ENCODE measurements around the gene SPRN.

Gene SPRN

DNA sequence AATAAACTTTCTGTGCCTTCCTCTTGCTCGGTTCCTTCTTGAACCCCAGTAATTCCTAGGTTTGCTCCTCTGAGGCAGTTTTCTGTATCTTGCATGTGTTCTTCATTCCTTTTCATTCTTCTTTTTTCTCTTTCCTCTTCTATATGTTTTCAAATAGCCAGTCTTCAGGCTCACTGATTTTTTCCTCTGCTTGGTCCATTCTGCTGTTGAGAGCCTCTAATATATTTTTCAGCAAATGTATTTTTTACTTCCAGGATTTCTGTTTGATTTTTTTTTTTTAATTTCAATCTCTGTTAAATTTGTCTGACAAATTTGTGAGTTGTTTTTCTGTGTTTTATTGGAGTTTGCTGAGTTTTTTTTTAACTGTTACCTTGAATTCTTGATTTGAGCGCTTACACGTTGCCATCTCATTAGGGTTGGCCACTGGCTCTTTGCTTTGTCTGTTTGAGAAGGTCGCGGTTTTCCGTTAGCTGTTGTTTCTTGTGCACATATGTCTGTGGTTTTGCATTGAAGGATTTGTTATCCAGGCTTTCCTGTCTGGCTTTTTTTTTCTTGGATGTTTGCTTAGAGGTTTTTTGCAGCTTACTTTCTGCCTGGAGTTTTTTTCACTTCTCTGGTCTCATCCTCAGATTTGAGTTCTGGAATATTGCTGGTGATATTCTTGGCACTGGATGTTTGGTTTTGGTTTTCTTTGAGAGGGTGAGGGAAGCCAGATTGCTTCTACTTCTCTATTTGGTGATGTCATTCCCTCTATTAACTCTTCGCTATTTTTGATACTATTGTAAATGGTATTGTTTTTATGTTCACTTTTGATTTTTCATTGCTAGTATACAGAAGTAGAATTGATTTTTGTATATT, 12.7 kb downstream of the SPRN start:
- DNase-seq (ENCODE audit: extremely low read depth in 1 of 2, low read depth in 1 of 2) = no peak

DNA sequence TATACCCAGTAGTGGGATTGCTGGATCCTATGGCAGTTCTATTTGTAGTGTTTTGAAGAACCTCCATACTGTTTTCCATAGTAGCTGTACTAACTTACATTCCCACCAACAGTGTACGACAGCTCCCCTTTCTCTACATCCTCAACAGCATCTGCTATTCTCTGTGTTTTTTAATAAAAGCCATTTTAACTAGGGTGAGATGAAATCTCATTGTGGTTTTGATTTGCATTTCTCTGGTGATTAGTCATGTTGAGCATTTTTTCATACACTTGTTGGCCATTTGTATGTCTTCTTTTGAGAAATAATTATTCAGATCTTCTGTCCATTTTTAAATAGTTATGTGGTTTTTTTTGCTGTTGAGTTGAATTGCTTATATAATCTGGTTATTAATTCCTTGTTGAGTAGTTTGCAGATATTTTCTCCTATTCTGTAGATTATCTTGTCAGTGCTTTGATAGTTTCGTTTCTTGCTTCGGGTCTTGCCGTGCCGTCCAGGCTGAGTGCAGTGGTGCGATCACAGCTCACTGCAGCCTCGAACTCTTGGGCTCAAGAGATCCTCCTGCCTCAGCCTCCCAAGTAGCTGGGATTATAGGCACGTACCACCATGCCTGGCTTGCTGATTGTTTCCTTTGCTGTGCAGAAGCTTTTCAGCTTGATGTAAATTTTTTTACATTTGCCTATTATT, 18.4 kb downstream of the SPRN start:
- no peak for DNase-seq (ENCODE audit: extremely low read depth in 1 of 2, low read depth in 1 of 2)

DNA sequence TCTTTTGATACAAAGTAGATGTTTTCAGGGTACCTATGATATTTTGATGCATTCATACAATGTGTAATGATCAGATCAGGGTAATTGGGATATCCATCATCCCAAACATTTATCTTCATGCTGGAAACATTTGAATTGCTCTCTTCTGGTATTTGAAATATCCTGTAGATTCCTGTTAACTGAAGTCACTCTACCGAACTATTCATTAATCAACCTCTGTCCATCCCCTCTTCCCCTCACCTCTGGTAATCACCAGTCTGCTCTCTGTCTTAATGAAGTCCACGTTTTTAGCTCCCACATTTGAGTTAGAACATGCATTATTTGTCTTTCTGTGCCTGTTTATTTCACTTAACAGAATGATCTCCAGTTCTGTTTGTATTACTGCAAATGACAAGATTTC, 19.2 kb downstream of the SPRN start:
- DNase-seq (ENCODE audit: extremely low read depth in 1 of 2, low read depth in 1 of 2) = no peak

DNA sequence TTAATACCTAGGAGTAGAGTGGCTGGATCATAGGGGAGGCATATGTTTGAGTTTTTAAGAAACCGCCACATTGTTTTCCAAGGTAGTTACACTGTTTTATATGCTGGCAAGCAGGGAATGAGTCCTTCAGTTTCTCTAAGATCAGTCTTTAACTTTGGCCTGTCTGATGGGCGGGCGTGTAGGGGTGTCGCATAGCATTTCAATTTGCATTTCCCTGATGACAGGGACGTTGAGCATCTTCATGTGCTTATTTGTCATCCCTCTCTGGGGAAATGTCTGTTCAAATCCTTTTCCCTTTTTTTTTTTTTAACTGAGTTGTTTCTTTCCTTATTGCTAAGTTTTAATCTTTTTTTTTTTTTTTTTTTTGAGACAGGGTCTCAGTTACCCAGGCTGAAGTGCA, 20.6 kb downstream of the SPRN start:
- no peak for DNase-seq (ENCODE audit: extremely low read depth in 1 of 2, low read depth in 1 of 2)

DNA sequence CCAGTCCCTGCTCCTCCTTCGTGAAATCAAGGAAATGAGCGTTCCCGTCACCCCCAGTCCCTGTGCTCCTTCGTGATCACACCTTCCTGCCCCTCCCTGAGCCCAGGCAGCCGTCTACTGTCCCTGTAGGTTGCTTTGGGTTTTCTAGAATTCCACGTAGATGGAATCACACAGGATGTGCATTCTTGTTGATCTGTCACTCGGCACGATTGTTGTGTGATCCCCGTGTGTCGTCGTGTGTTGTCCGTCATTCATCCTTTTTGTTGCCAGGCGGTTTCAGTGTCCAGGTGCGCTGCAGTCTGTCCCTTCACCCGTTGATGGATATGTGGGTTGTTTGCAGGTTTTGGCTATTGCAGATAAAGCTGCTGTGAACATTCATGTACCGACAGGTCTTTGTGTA, 21.1 kb downstream of the SPRN start:
- no peak for DNase-seq (ENCODE audit: extremely low read depth in 1 of 2, low read depth in 1 of 2)

DNA sequence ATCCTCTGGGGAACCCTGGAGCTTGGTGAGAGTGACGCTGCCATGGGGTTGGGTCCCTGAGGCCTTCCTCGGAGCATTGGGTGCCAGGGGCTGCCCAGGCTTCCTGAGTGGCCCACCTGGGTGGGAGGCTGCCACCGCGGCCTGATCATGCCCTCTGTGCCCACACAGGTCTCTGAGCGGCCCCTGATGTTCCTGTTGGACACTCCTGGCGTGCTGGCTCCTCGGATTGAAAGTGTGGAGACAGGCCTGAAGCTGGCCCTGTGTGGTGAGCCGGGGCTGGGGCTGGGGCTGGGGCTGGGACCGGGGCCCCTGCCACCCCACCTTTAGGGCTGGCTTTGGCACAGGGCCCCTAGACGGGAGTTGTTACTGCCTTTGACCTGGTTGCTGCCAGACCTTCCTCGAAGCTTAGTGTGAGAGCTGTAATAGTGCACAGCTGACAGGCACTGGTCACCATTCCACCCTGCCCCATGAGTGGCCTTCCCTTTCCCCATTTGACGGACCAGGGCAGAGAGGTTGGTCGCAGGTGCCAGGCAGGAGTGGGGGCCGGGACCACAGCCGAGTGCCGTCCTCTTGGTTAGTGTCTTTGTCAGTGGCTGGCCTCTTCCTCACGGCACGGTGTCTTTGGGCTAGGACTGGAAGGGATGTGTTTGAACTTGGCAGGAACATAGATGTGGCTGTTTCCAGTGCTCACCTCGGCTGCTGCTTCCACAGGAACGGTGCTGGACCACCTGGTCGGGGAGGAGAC, 22.3 kb downstream of the SPRN start:
- no peak for DNase-seq (ENCODE audit: extremely low read depth in 1 of 2, low read depth in 1 of 2)

DNA sequence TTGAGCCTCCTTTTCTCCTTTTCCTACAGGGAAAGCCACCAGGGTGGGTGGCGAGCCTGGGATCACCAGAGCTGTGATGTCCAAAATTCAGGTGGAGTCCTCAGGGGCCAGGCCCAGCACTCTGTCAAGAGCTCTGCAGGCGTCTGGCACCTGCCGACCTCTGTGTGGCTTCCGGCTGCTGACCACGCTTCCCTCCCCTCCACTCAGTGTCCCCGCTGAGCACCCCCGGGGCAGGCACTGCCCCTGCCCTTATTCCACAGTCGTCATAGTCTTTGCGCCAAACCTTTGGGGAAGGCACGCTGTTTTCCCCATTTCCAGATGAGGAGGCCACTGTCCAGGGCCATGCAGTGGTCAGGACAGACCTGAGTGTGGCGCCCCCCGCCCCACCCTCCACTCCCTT, 22.9 kb downstream of the SPRN start:
- no peak for DNase-seq (ENCODE audit: extremely low read depth in 1 of 2, low read depth in 1 of 2)

DNA sequence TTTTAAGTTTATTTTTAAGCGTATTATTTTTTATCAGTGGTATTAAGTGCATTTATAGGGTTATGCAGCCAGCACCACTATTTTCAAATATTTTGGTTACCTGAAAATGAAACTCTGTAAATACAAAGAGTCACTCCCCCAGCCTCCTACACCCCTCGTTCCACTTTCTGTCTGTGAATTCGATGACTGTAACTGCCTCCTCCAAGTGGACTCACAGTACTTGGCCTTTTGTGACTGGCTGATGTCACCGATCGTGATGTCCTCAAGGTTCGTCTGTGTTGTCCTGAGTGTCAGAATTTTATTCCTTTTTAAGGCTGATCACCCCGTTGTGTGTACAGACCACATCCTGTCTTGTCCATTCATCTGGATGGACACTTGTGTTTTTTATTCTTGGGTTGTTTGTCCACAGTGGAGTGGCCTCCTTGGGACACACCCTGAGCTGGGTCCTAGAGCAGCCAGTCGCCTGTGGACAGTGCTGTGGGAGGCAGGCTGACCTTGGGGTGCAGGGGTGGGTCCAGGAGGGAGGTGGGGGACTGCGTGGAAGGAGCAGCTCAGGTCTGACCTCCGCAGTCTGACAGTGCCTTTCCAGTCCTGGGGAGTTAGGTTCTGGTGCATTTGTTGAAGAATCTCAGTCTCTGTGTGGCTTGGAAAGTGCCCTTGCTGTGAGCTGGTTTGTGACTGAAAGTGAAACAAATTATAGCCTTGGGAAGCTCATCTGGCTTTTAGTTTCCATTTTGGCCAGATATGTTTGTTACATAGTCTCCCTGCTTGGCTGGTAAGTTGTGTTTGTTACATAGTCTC, 23.6 kb downstream of the SPRN start:
- DNase-seq (ENCODE audit: extremely low read depth in 1 of 2, low read depth in 1 of 2) = no peak

DNA sequence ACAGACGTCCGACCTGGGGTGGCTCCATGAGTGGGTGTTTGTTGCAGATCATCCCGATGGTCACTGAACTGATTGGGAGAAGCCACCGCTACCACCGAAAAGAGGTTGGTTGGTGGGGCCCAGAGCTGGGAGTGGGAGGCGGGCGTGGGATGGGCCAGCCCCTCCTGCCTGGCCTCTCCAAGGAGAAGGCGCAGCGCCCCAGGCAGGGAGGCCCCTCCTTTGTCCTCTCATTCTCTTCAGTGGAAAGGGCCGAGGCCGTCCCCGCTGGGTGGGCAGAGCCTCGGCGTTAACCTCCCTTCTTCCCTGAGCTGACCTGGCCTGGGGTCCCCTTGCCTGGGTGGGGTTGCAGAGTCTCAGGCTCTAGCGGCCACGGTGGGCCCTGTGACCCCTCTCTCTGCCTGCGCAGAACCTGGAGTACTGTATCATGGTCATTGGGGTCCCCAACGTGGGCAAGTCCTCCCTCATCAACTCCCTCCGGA, 25.3 kb downstream of the SPRN start:
- no peak for DNase-seq (ENCODE audit: extremely low read depth in 1 of 2, low read depth in 1 of 2)

DNA sequence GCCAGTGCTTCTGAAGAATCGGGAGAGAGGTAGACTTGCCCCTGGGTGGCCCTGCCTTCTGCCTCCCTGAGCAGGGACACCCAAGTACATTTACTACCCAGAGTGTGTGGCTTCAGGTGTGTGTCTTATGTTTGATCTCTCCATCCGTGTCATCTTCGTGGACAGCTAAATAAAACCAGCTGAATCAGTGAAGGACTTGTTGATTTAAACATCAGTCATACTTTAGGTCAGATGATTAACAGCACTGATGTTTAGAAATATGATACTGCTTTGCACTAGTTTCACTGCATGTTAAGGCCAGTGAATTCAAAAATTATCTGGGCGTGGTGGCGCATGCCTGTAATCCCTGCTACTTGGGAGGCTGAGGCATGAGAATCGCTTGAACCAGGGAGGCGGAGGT, 26.5 kb downstream of the SPRN start:
- no peak for DNase-seq (ENCODE audit: extremely low read depth in 1 of 2, low read depth in 1 of 2)

DNA sequence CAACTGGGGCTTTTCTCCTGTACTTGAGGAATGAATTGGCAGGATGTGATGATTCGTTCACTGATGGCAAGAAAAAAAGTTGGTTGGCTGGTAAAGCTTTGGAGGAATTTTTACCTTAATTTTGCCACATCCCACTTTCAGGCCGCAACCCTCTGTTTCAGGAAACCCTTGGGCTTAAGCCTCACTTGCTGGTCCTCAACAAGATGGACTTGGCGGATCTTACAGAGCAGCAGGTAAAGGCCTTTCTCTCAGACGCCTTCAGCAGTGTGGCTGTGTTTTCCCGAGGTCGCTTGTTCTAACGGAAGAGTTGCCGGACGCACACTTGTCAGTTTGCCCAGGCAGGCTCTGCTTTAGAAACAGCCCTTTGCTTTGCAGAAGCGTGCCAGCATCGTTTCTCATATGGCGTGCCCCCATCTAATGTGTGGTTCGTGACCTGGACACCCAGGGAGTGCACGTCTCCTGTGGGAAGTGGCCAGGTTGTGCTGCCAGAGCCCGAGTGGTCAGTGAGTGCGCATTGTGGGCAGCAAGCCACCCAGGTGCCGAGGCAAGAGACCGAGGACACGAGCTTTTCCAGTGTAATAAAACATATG, 28.3 kb downstream of the SPRN start:
- DNase-seq (ENCODE audit: extremely low read depth in 1 of 2, low read depth in 1 of 2) = no peak

DNA sequence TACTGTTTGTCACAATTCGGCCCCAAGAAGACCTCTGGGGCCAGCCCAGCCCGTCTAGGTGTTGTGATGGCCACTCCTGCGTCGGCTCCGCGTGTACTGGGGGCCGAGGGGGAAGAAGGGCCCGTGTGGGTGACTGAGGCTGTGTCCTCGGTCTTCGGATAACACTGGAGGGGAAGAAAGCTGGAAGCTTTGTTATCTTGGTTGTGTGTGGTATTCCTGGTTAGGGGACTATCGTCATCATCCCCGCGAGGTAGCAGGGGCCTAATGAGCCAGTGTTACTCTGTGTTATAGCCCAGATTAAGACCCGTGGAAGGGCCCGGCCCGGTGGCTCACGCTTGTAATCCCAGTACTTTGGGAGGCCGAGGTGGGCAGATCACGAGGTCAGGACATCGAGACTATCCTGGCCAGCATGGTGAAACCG, 29.6 kb downstream of the SPRN start:
- no peak for DNase-seq (ENCODE audit: extremely low read depth in 1 of 2, low read depth in 1 of 2)

DNA sequence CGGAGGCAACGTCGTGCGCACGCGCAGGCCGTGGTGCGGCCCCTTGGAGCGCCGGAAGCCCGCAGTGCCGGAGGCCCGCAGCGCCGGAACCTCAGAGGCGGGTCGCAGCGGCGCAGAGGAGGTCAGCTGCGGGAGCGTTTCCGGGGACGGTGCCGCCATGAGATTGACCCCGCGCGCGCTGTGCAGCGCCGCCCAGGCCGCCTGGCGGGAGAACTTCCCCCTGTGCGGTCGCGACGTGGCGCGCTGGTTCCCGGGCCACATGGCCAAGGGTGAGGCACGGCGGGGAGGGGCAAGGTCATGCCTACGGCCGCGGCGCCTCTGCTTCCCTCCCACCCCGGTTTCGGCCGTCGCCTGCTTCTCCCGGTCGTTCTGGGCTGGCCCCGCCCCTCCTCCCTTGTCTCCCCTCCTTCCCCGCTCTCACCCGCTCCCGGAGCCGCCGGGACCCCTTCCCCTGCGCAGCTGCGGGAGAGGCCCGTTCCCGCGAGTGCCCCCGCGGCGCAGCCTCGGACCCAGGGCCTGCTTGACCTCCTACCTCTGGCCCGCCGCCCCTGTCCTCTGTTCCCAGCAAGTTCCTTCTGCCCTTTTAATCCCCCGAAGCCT, 30.3 kb downstream of the SPRN start, which contains the start of gene MTG1:
Gene MTG1 (plus strand): TSS at position 94 of the 600 bp plus-strand sequence. CDS start 64 bp downstream, at position 158.
- DNase-seq (ENCODE audit: extremely low read depth in 1 of 2, low read depth in 1 of 2) = peak; percentile 85 to 95

DNA sequence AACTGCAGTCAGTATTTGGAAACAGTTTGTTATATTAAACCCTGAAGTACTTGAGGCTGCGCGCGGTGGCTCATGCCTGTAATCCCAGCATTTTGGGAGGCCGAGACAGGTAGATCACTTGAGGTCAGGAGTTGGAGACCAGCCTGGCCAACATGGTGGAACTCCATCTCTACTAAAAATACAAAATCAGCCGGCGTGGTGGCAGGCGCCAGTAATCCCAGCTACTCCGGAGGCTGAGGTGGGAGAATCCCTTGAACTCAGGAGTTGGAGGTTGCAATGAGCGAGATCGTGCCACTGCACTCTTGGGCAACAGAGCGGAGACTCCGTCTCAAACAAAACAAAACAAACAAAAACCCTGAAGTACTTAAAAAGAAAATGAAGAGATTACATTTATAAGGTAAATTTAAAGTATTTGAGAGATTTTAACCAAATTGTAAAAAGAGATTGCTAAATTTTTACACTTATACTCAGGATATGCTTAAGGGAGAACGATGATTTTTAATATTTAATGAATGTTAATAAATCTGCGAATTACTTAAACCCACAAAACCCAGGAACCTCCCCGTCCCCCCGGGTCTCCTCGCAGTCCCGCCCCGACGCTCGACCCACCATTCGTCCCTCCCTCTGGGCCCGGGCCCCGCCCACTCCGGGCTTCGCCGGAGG, 30.9 kb downstream of the SPRN start:
- DNase-seq (ENCODE audit: extremely low read depth in 1 of 2, low read depth in 1 of 2) = no peak

DNA sequence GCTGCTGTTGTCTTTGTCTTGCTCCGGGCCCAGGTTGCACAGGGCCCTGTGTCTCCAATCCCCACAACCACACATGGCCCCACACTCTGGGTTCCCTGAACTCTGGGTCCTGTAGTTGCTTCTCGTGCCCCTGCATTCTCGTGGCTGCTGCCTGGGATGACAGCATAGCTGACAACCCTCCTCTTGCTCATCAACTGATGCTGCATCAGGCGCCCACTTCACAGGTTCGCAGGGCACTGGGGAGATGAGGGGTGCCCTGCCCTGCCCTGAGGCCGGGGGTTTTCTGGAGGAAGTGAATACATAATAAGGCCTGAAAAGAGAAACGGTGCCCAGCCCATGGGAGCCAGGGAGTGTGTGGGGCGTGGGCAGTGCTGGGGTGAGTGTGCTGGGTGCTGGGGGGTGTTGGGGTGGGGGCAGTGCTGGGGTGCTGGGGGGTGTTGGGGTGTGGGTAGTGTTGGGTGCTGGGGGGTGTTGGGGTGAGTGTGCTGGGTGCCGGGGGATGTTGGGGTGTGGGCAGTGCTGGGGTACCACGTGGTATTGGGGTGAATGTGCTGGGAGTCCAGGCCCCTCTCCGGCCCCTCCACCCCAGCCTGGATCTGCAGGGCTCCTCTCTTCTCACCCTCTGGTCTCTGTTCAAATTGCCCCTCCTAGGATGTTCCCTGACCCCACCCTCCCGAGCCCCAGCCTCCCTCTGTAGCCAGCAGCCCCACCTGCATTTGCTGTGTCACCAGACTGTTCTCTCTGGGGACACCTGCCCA, 32.5 kb downstream of the SPRN start:
- peak in 1 of 2 donors; percentile 64 for DNase-seq (ENCODE audit: extremely low read depth in 1 of 2, low read depth in 1 of 2)

DNA sequence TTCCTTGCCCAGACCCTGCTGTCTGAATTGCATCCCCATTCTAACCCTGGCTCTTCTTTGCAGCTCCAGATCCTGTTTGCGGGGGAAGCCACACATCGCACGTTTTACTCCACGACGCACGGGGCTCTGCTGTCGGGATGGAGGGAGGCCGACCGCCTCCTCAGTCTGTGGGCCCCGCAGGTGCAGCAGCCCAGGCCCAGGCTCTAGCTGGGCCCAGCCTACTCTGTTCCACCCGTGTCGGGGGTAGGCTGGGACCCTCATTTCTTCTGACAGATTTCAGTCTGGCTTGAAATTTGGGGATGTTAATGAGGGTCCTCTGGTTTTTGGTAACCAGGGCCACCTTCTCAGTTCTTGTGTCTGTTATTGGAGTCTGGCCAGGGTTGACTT, 33.2 kb downstream of the SPRN start:
- DNase-seq (ENCODE audit: extremely low read depth in 1 of 2, low read depth in 1 of 2) = no peak

DNA sequence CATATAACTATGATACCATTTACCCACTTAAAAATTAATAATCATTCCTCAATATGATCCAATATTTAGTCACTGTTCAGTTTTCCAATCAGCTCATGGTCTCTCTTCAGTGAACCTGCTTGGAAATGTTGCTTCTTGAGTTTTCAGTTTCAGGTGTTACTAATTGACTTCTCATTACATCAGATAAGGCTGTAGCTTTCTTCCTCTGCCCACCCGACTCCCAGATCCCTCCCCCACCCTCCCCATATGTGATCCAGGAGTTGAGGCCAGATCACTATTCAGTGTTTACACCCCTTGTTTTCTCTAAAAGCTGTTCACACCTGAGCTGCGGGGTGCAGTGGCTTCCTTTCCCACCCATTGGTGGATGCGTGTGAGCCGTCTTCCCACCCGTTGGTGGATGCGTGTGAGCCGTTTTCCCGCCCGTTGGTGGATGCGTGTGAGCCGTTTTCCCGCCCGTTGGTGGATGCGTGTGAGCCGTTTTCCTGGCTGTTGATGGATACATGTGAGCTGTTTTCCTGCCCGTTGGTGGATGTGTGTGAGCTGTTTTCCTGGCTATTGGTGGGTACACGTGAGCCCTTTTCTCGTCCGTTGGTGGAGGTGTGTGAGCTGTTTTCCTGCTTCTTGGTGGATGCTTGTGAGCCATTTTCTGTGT, 33.7 kb downstream of the SPRN start:
- no peak for DNase-seq (ENCODE audit: extremely low read depth in 1 of 2, low read depth in 1 of 2)

All from stimulated activated CD8-positive, alpha-beta memory T cell treated with anti-CD3 and anti-CD28 coated beads, Interleukin-7, amount 100 ng/mL, for 48 hours (primary cell).